GM20000 (cell line): ENCODE data around the gene PIK3C2G.
"Not testable (repeated sequence)": the region's sequence is repeated elsewhere in the genome, so short reads cannot be mapped to it uniquely, and the experiment has no call there.

Experiments used
- DNase-seq: peaks from one replicate; pipeline ENCODE4 v3.0.0; 2012; ENCODE audit warnings: low spot score
- CTCF ChIP-seq: IDR thresholded peaks from 2 replicates; pipeline ENCODE4 v1.5.1; 2012; ENCODE audit warnings: mild to moderate bottlenecking, control low read depth; ENCODE audit errors: extremely low read depth, missing control alignments

Gene PIK3C2G

GRCh38 chr12:18681818-18682217, 420.5 kb downstream of the PIK3C2G start:
- DNase-seq, result no peak
- no peak for TF ChIP-seq CTCF

GRCh38 chr12:18683327-18684013, 422.2 kb downstream of the PIK3C2G start:
- no peak for TF ChIP-seq CTCF
- DNase-seq, result no peak

DNA sequence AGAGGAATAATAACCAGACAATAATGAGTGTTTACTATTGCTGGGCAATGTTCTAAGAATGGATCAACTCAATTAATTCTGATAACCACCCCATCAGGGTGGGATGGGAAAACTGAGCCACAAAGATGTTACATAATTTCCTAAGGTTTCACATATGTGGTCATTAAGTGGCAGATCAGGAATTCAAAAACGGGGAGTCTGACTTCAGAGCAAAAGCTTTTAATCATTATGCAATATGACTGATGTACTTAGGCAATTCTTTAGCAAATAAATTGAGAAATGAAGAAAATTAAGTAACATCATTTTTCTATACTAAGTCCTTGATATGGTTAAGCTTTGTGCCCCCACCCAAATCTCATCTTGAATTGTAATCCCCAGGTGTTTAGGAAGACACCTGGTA, 423.1 kb downstream of the PIK3C2G start:
- no peak for TF ChIP-seq CTCF
- DNase-seq, result no peak

GRCh38 chr12:18689771-18690170, 428.5 kb downstream of the PIK3C2G start:
- no peak for DNase-seq
- no peak for TF ChIP-seq CTCF

- no peak for TF ChIP-seq CTCF
- DNase-seq, result no peak
Observed at GRCh38 chr12:18690653-18691052, 429.3 kb downstream of the PIK3C2G start.

GRCh38 chr12:18693986-18694385, 432.7 kb downstream of the PIK3C2G start:
- DNase-seq, result not testable (repeated sequence)

DNA sequence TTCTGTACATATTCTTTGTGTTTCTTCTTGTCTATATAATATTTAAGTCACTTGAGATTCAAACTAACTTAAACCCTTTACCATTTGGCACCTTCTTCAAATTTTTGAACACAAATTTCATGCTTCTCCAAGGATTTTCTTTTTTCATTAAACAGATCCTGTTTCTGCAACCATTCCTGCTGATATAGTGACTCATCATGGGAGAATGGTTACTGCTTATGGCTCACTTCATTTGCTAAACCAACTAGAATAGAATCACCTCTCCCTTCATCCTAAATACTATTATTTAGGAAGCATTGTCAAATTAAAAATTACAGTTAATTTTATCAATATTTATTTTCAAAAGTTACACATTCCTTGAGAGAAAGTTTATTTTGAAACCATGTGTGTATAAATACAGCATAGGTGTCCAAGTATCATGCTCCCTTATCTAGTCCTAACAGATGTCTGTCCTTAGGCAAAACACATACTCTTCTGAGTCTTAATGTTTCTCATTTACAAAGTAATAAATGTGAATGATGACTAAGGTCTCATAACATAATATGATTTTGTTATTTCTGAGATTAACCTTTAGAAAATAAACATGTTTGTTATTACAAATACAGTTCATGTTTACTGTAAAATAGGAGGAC, 435.8 kb downstream of the PIK3C2G start:
- no peak for TF ChIP-seq CTCF
- DNase-seq, result no peak
